Left renal cortex interstitium (tissue), 4 donors: Measurements from ENCODE around the gene EPG5. TPM values are rescaled to one million over a fixed set of nuclear protein-coding genes. Genes with fewer than 3 reads are reported as not detected.
"Not testable (repeated sequence)": the region's sequence is repeated elsewhere in the genome, so short reads cannot be mapped to it uniquely, and the experiment has no call there.

Experiments
- DNase-seq, 4 donors: peaks; one replicate each; pipeline ENCODE4 v3.0.0-alpha.2; 2013; ENCODE audit warnings: low read depth in 4 of 4, low spot score in 2 of 4, missing footprints in 1 of 4
- polyA plus RNA-seq, 4 donors: library from polyadenylated mRNA; unstranded; fragments of 120-200 nt; gene quantifications; one replicate each; pipeline ENCODE4 v1.2.1, GENCODE V29; 2013; ENCODE audit not compliant: insufficient read length in 4 of 4

Gene EPG5
- polyA plus RNA-seq, 4 donors = 16.2 to 35.3 (median 25.1) TPM

DNA sequence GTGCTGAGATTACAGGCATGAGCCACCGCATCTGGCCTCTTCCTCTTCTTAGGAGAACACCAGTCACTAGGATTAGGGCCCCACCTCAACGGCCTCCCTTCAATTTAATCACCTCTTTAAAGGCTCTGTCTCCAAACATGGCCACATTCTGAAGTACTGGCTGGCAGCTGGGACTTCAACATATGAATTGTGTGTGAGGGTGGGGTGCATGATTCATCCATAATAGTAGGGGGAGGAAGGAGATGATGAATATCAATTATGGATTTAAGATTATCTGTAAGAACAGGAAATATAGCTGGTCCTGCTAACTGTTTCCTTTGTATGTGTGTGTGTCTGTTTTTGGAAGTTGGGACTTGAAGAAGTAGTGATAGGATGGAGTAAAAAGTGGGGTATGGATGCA lies 14.7 kb upstream of the EPG5 start:
- no peak for DNase-seq

DNA sequence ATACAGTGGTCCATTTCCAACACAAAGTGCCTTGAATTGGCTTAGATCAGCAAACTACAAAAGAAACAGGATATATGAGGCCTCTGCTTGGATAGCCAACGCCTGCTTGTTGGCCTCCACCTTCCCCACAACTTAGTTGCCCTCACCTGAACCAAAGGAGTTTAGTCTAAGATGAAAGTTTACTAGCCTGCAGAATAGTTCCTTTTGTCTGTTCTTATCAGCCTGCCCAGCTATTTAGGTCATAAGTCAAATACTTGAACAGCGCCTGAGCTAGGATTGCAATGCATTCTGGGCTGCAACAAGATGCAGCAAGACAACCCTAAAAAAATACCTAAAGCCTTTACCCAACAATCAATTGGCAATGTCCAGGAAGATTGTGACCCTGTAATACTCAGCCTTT lies 13.1 kb upstream of the EPG5 start:
- no peak for DNase-seq

DNA sequence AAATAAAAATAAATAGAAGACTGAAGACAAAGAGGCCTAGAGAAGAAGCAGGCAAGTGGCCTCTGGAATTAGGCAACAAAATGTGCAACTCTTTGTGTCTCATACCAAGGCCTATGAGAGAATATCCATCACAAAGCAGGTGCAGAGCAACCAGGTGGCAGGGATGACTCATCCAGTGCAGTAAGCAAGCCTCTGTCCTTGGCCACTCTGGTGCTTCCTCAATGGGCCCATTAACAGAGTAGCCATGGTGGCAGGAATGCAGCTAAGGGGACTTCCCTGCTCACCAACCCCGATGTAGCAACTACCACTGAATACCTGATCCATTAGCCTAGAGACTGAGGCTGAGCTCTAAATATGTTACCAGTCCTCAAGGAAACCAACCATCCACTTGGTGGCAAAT lies 11.0 kb upstream of the EPG5 start:
- no peak for DNase-seq

DNA sequence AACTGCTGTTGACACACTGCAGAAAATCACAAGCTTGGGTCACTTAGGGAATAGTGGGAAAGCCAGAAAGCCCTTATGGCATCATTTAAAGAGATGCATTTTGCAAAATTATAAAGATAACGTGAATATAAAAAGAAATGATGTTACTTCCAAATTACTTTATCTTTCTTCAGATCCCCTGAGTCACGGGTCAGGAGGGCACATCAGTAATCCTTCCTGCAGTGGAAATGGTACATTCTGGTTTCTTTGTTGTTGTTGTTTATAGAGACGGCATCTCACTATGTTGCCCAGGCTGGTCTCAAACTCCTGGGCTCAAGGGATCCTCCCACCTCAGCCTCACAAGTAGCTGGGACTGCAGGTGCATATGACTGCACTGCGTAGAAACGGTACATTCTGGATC lies 9.8 kb upstream of the EPG5 start:
- DNase-seq = no peak

DNA sequence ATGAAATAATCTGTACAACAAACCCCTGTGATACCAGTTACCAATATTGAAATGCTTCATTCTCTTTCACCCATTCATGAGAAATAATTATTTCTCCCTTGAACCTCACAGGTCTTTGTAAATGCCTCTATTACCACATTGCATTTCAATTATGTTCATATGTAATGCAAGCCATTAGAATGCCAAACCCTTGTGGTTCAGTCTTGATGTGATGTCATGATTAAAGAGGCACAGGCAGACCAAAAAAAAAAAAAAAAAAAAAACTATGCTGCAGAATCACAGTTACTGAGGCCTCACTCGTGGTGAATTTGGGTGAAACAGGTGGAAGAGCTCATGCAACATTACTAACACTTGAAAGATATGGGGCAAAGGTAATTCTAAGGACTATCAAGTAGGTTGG lies 9.4 kb upstream of the EPG5 start:
- no peak for DNase-seq

DNA sequence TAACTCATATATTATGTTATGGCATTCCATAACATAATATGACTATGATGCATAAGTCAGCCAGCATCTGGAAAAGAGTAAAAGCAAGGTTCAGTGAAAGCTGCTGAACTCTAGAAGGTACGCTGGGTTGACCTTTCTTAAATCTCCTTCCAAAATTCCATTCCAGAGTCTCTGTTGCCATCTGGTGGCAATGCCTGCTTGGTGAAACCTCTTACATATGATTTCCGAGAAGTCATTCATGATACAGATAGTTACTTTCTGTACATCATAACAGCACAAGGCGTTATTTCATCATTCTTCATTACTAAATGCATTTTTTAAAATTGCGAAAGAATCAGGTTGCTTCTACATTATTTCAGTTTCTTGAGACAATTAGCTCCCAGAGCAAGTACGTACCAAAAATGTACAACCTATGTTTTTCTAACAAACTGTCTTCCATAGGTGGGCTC lies 7.0 kb upstream of the EPG5 start:
- peak in 3 of 4 donors; percentile 28 to 56 (median 29) for DNase-seq

DNA sequence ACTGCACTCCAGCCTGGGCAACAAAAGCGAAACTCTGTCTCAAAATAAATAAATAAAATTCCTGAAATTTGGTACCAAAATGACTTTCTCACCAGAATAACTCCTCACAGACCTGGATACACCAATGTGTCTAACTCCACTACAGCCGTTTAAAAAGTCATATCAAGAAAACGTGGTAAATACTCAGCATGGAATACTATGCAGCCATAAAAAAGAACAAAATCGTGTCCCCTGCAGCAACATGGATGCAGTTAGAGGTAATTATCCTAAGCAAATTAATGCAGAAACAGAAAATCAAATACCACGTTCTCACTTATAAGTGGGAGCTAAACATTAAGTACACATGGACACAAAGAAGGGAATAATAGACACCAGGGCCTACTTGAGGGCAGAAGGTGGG lies 2.2 kb downstream of the EPG5 start:
- DNase-seq = not testable (repeated sequence)

DNA sequence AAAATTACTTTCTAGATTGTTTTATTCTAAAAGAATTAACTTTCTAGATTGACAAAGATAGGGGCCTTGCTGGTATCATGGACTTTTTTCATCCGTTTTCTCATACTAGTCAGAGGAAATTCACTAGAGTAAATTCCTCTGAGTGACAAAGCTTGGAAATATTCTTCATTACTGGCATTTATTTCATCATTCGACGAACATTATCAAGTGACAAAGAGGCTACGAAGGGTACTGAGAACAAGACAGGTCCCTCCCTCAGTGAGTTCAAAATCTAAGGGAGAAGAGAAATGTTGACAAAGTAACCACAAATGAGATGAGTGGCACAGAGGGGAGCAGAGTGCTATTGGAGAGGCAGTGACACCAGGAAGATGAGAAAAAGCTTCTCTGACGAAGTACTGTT lies 4.3 kb downstream of the EPG5 start:
- DNase-seq = no peak

DNA sequence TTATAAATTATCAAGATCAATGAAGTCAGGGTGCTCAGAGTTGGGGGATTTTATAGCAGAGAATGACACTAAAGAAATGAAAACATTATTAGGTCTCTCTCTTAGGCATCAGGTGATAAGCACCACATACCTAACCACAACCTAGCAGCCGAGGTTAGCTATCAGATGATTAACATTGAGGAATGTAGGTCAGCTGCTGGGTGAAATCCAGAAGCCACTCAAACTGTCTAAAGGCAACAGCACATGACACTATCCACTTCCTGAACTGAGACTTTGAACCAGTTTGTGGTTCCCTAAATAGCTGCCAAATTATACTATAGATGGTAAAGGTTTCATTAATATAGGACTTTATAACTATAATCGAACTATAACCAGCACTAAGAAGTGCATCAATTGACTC lies 4.7 kb downstream of the EPG5 start:
- no peak for DNase-seq

DNA sequence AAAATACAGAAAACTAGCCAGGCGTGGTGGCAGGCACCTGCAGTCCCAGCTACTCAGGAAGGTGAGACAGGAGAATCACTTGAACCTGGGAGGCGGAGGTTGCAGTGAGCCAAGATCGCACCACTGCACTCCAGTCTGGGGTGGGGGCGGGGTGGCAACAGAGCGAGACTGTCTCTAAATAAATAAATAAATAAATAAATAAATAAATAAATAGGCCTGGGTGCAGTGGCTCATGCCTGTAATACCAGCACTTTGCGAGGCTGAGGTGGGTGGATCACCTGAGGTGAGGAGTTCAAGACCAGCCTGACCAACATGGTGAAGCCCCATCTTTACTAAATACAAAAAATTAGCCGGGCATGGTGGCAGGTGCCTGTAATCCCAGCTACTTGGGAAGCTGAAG lies 7.6 kb downstream of the EPG5 start:
- not testable (repeated sequence) for DNase-seq

DNA sequence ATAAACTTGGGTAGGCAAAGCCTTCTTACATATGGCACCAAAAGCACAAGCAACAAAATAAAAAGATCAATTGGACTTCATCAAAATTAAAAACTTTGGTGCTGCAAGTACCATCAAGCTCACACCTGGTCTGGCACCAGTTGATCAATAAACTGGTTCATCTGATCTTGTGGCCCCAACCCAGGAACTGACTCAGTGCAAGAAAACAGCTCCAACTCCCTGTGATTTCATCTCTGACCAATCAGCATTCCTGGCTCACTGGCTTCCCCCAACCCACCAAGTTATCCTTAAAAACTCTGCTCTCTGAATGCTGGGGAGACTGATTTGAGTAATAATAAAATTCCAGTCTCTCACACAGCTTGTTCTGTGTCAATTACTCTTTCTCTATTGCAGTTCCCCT lies 8.4 kb downstream of the EPG5 start:
- DNase-seq = no peak

DNA sequence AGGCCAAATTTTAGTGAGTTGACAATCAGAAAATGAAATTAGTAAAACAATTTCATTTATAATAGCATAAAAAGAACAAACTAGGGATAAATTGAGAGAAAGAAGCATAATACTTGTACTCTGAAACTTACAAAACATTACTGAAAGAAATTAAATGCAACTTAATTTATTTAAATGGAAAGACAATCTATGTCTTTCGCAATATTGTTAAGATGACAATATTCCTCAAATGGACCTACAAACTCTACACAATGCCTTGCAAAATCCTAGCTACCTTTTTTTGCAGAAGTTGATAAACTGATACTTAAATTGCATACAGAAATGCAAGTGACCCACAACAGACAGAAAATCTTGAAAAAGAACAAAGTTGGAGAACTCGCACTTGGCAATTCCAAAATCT lies 9.1 kb downstream of the EPG5 start:
- DNase-seq = no peak

DNA sequence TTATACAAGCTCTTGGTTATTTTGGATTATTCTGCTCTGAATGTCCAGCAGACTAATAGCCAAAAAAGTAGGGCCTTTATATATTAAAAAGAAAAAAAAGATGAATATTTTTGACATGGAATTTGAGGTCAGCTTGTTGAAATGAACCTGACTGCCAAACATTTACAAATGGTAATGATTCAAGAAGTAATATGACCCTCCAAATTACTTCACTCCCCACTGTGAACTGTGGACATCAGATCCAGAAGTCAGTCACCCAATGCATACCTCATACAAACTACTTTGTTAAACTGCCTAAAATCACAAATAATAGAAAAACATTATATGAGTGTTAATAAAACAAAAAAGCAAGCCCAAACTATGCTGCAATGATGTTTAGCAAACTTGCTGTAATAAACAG lies 10.0 kb downstream of the EPG5 start:
- no peak for DNase-seq

DNA sequence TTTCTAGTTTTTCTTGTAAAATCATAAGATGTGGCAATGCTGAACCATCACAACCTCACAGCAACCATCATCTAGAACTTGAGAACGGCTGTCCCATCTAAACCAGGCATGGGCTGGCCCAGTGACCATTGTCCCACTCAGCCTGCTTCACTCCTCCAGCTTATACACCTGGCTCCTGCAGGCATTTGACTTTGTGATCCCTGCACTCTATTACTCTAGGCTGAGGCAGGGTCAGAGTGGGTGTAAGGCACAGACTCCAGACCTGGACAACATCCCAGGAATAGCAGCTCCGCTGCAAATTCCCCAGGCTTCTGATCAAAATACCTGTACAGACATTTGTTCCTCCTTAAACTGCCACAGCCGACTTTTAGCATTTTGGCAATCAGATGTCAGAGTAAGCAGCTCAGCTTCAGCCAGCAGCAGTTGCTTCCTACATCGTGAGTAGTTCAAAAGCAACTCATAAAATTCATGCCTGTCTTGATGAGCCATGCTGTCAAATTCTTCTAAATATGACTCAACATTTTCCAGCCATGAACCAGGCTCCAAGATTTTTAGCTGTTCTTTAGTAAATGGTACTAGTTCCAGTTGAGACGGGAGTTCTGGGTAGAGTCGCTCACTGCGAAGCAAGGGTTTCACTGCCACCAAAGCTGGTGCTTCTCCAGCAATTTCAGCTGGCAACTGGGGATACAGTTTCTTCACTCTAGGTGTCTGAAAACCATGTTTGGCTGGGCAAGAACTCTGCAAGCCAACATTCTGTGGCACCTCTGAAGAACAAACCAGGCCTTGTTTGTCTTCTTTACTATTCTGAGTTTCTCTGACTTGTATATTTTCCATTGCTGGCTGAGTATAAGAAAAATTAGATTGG lies 12.8 kb downstream of the EPG5 start:
- DNase-seq = no peak

DNA sequence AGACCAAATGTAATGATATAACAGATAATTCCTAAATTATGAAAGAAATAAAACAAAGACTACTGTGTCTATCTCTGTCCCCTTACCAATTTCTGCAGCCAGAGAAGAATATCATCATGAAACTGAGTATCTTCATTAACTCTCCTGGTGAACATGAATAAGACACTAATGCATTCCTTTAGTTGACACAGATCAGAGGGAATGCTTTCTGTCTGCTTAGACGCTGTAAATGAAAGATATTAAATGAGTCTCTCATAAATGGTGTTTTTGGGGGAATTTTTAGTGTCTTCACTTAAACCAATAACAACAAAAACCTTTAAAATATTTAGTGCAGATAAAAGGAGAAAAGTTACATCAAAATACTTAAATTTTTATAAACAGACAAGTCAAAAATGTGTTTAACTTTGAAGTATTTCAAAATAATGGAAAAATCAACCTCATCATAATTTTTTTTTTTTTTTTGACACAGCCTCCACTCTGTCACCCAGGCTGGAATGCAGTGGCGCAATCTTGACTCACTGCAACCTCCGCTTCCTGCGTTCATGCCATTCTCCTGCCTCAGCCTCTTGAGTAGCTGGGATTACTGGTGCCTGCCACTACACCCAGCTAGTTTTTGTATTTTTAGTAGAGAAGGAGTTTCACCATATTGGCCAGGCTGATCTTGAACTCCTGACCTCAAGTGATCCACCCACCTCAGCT lies 16.0 kb downstream of the EPG5 start:
- no peak for DNase-seq

DNA sequence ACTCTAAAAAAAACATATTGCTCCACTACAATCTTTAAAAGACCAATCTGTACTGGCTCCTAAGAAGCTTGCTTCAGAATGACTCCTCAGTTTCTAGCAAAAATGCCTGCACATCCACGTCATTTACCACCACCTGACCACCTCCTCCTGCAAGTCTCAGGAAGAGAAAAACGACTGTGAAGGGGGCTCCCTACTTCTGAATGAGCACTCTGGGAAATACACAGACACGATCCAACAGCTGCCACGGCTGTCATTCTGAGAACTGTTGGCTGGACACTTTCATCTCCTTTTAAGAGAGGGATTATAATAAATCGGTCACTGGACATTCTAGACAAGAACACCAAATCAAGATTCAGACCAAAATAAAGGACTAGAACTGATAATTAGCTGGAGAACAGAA lies 21.5 kb downstream of the EPG5 start:
- DNase-seq = no peak

DNA sequence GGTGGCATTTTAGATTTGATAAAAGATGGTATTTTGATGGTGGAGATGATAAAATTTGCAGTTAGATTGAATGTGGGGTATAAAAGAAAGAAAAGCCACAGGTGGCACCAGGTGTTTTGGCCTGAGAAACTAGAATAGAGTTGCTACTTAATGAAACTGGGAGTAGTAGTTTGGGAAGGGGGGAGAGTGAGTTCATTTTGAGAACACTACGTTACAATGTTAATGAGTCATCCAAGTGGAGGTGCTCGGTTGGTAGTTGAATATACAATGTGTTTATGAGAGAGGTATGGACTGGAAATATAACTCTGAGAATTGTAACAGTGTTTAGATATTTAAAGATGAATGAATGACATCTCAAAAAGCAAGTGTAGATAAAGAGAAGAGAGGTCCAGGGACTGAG lies 26.4 kb downstream of the EPG5 start:
- no peak for DNase-seq

DNA sequence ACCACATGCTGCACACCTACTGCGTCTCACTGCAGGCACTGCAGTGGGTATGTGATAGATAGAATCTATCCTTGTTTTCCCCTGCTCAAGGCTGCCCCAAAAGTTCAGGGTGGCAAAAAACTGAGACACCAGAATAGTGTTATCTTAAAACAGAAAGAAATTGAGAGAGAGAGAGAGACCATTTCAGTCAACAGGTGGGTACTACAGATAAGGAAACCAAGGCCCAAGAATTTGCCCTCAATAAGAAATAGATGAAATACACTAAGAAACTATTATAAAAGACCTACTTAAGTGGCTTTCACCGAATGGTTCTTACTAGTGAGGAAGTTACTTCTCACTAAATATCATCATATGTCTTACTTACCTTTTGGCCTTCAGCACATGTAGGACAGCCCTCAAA lies 27.9 kb downstream of the EPG5 start:
- no peak for DNase-seq

DNA sequence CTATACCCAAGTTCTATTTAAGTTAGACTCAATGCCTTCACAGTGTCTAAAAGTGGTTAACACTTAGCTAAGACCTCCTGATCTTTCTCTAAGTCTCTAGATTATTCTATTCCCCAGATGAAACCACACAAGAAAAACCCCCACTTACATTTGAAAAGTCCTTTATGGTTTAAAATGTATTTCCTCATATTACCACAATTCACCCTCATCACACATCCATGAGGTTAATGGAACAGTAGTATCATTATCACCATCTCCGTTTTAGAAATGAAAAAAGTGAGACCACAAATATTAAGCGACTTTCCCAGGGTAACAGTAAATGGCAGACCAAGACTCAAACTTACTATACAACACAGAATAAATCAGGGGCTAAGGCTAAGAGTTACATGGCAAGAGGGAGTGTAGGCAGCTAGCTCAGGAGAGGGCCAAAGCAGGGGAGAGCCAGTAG lies 28.6 kb downstream of the EPG5 start:
- no peak for DNase-seq

DNA sequence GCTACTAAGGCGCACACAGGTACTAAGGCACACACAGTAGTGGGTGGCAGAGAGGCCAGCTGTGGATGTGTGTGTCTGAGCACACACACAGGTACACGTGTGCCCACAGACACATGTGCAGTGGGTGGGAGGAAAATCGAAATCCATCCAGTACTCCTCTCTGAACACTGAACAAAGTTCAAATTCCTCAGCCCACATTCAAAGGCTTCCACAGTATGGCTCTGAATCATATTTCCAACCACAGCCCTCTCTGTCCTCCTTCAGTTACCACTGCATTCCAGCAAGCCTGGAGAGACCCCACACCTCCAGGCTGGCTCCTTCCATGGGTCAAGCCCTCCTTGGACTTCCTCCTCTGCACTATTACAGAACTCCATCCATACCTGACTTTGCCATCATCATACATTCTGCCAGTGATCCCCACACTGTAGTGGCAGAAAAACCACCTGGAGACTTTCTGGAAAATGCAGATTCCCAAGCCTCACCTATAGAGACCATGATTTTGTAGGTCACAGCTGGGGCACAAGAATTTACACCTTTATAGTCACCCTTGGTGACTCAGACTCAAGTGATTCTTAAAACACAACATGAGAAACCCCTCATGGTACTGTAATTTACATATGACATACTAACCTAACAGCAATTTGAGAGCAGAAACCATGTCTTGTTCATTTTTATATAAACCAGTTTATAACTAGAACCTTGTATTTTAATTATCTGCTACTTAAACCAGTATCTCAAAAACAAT lies 31.4 kb downstream of the EPG5 start:
- DNase-seq = no peak

DNA sequence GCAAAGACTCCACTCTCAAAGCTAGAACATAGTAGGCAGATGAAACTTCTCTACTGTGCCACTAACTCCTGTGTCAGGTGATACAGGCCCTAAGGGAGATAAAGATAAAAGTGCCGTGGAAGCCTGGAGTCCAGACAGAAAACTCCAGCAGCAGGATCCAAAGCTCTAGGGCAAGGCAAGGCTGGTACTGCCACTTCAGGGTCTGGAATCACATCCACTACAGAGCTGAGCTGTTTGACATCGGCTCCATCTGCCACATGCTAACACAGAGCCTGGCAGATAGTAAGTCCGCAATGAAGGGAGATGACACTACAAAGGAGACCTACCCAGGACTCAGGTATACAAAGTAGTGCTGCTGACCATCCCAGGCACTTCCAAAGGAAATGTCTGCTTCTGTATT lies 34.4 kb downstream of the EPG5 start:
- no peak for DNase-seq
